Posterior vena cava (tissue), 2 donors: ENCODE measurements around the gene GTF2A2. TPM values are rescaled to one million over a fixed set of nuclear protein-coding genes. Genes with fewer than 3 reads are reported as not detected.
"Not testable (repeated sequence)": the region's sequence is repeated elsewhere in the genome, so short reads cannot be mapped to it uniquely, and the experiment has no call there.

ENCODE experiments used
- DNase-seq: peaks from one replicate; pipeline ENCODE4 v3.0.0-alpha.2; 2020; ENCODE audit warnings: low spot score
- intact Hi-C, 2 donors: fragments of 100-400 bp; cut with DNase I; formaldehyde crosslinking; loops; one replicate each; pipeline versions ENCODE4 v1.14.1 to v1.14.2; 2022 to 2023
- total RNA-seq, 2 donors: library from RNA; stranded (reverse); fragmentation: NEBNext Ultra II Directional; extraction: Animal tissue kit (Norgen Biotek cat#: 25700); gene quantifications; one replicate each; pipeline ENCODE4 v1.2.1, GENCODE V29; 2021
- donor health status: DM: yes; HTN: yes; CAD: no.
- donor health status: DM: yes; HTN: yes; CAD: no.

The GTF2A2 gene
- total RNA-seq, 2 donors from 2014 or later = 91.1 to 98.2 TPM

- DNase-seq = no peak
- intact Hi-C loops = loop anchor here in 1 of 2 donors (10.0 kb wide), 1 partner anchor 404 kb away; no protein-coding TSS in a partner anchor
Measured at GRCh38 chr15:59678620-59679019, 21.3 kb upstream of the GTF2A2 start.

GRCh38 chr15:59678172-59678571 is 20.9 kb upstream of the GTF2A2 start:
- intact Hi-C loops = loop anchor here in 1 of 2 donors (10.0 kb wide), 1 partner anchor 403 kb away; no protein-coding TSS in a partner anchor
- DNase-seq = no peak

- DNase-seq = no peak
- intact Hi-C loops = loop anchor here in 1 of 2 donors (10.0 kb wide), 1 partner anchor 402 kb away; no protein-coding TSS in a partner anchor
Measured at GRCh38 chr15:59676565-59676964, 19.2 kb upstream of the GTF2A2 start.

GRCh38 chr15:59674361-59674877 is 17.1 kb upstream of the GTF2A2 start:
- intact Hi-C loops = loop anchor here in 1 of 2 donors (10.0 kb wide), 1 partner anchor 400 kb away; no protein-coding TSS in a partner anchor

GRCh38 chr15:59668556-59668955 is 11.2 kb upstream of the GTF2A2 start:
- DNase-seq = no peak
- intact Hi-C loops = no loop called here

More at GRCh38 chr15:59674361-59674877, 17.1 kb upstream of the GTF2A2 start:
- DNase-seq = no peak

GRCh38 chr15:59662260-59662659 is 4.9 kb upstream of the GTF2A2 start:
- DNase-seq = no peak
- intact Hi-C loops = loop anchor here in 1 of 2 donors (5.0 kb wide), 1 partner anchor 955 kb away; no protein-coding TSS in a partner anchor

GRCh38 chr15:59659366-59659765 is 2.1 kb upstream of the GTF2A2 start:
- intact Hi-C loops = no loop called here
- DNase-seq = no peak

GRCh38 chr15:59657635-59658125 is 365 bp upstream of the GTF2A2 start:
- DNase-seq = no peak
- intact Hi-C loops = no loop called here

GRCh38 chr15:59654046-59654445 is 3.3 kb downstream of the GTF2A2 start:
- intact Hi-C loops = no loop called here
- no peak for DNase-seq

- DNase-seq = no peak
- intact Hi-C loops = no loop called here
Measured at GRCh38 chr15:59649603-59650002, 7.7 kb downstream of the GTF2A2 start.

- DNase-seq = no peak
- intact Hi-C loops = no loop called here
Measured at GRCh38 chr15:59647085-59647484, 10.2 kb downstream of the GTF2A2 start.

- intact Hi-C loops = no loop called here
- no peak for DNase-seq
Measured at GRCh38 chr15:59646277-59646676, 11.0 kb downstream of the GTF2A2 start.

- DNase-seq, intact Hi-C loops: not testable (repeated sequence)
Measured at GRCh38 chr15:59645812-59646211, 11.5 kb downstream of the GTF2A2 start.

GRCh38 chr15:59644756-59645155 is 12.6 kb downstream of the GTF2A2 start:
- intact Hi-C loops = no loop called here
- no peak for DNase-seq

GRCh38 chr15:59642351-59642750 is 15.0 kb downstream of the GTF2A2 start:
- intact Hi-C loops = no loop called here
- no peak for DNase-seq

GRCh38 chr15:59637507-59637906 is 19.8 kb downstream of the GTF2A2 start:
- DNase-seq, intact Hi-C loops: not testable (repeated sequence)

- no peak for DNase-seq
- intact Hi-C loops = no loop called here
Measured at GRCh38 chr15:59636184-59636583, 21.1 kb downstream of the GTF2A2 start.

- no peak for DNase-seq
- intact Hi-C loops = no loop called here
Measured at GRCh38 chr15:59632714-59633113, 24.6 kb downstream of the GTF2A2 start.

- DNase-seq = no peak
- intact Hi-C loops = no loop called here
Measured at GRCh38 chr15:59622289-59622688, 35.0 kb downstream of the GTF2A2 start.

- intact Hi-C loops = no loop called here
- no peak for DNase-seq
Measured at GRCh38 chr15:59618406-59618805, 38.9 kb downstream of the GTF2A2 start.

GRCh38 chr15:59616379-59616778 is 40.9 kb downstream of the GTF2A2 start:
- intact Hi-C loops = no loop called here
- DNase-seq = no peak
